GM12801 (cell line): ENCODE data around the gene DHX34.

Experiments used
- CTCF ChIP-seq: IDR thresholded peaks from one replicate; pipeline ENCODE4 v1.5.1; 2011; ENCODE audit warnings: control low read depth; ENCODE audit not compliant: insufficient read length; ENCODE audit errors: extremely low read depth

The DHX34 gene

GRCh38 chr19:47418692-47419029, 69.5 kb downstream of the DHX34 start:
- no peak for TF ChIP-seq CTCF

- no peak for TF ChIP-seq CTCF
Measured at GRCh38 chr19:47419030-47419783, 70.1 kb downstream of the DHX34 start, which contains the start of gene MEIS3. TSS of gene MEIS3 (minus strand) at chr19:47419527. CDS start at chr19:47419081, 446 bp downstream.

- TF ChIP-seq CTCF, result no peak
Measured at GRCh38 chr19:47419789-47420188, 70.7 kb downstream of the DHX34 start.

GRCh38 chr19:47421244-47421786, 72.2 kb downstream of the DHX34 start:
- TF ChIP-seq CTCF, result no peak

- TF ChIP-seq CTCF, result no peak
Measured at GRCh38 chr19:47421844-47422395, 72.8 kb downstream of the DHX34 start.

GRCh38 chr19:47422417-47423163, 73.5 kb downstream of the DHX34 start:
- TF ChIP-seq CTCF, result no peak

- no peak for TF ChIP-seq CTCF
Measured at GRCh38 chr19:47423203-47423882, 74.2 kb downstream of the DHX34 start.
